IMR-90 (cell line): Measurements from ENCODE around the gene SLC7A9. TPM values are rescaled to one million over a fixed set of nuclear protein-coding genes. Genes with fewer than 3 reads are reported as not detected.

Source experiments
- ATAC-seq: fragments of 200-7000 bp; cut with Tn5 transposase; 2 replicates; pipeline ENCODE4 v1.9.1; 2020; ENCODE audit warnings: low read depth, mild to moderate bottlenecking, moderate library complexity
- BruUV-seq: library from RNA; stranded (reverse); fragments of 400-500 nt; replicated peaks from 2 replicates; lab custom pipeline; 2021; lab: Mats Ljungman, UMichigan
- CTCF ChIA-PET: fragments of 300-600 bp; formaldehyde crosslinking; extraction: SDS; loops from one replicate; lab custom pipeline; 2021; ENCODE audit warnings: antibody characterized with exemption; lab: Yijun Ruan, JAX
- POLR2A ChIA-PET: fragments of 300-600 bp; sonication (Branson Sonifier 250); formaldehyde crosslinking; loops from one replicate; lab custom pipeline; 2022; ENCODE audit warnings: antibody characterized with exemption; ENCODE audit not compliant: unreplicated experiment; lab: Charles Lee
- DNase-seq: peaks from one replicate; pipeline ENCODE4 v3.0.0; 2013
- H2AFZ ChIP-seq: replicated peaks from 2 replicates; pipeline ENCODE3; 2013; ENCODE audit warnings: low read length, mild to moderate bottlenecking; ENCODE audit not compliant: poor library complexity
- H2AK5ac ChIP-seq: 2 replicates; pipeline ENCODE4 v1.6.1; 2013; ENCODE audit warnings: low read depth, low read length, inconsistent platforms
- H2AK9ac ChIP-seq: replicated peaks from 2 replicates; pipeline ENCODE3; 2013; ENCODE audit warnings: mild to moderate bottlenecking, low read depth, low read length, moderate library complexity; ENCODE audit not compliant: poor library complexity
- H2BK120ac ChIP-seq: 2 replicates; pipeline ENCODE4 v1.6.1; 2013; ENCODE audit warnings: low read depth, low read length, inconsistent platforms
- H2BK15ac ChIP-seq: 3 replicates; pipeline ENCODE4 v1.6.1; 2013; ENCODE audit warnings: low read depth, low read length, inconsistent platforms
- H2BK20ac ChIP-seq: 2 replicates; pipeline ENCODE4 v1.6.1; 2013; ENCODE audit warnings: low read depth, mild to moderate bottlenecking, inconsistent platforms, low read length, moderate library complexity
- H2BK5ac ChIP-seq: 2 replicates; pipeline ENCODE4 v1.6.1; 2013; ENCODE audit warnings: mild to moderate bottlenecking, low read depth, low read length, inconsistent platforms; ENCODE audit not compliant: poor library complexity, severe bottlenecking
- H3K14ac ChIP-seq: replicated peaks from 2 replicates; pipeline ENCODE4 v1.6.1; 2013; ENCODE audit warnings: low read depth, low read length, inconsistent platforms
- H3K18ac ChIP-seq: 2 replicates; pipeline ENCODE4 v1.6.1; 2013; ENCODE audit warnings: low read depth, low read length, control low read depth
- H3K23ac ChIP-seq: 2 replicates; pipeline ENCODE4 v1.6.1; 2013; ENCODE audit warnings: low read depth, low read length, inconsistent platforms
- H3K27ac ChIP-seq: 2 replicates; pipeline ENCODE4 v1.5.1; 2013; ENCODE audit warnings: mild to moderate bottlenecking, control low read depth, low read length; ENCODE audit not compliant: insufficient read depth
- H3K27me3 ChIP-seq: 2 replicates; pipeline ENCODE4 v1.6.1; 2013; ENCODE audit warnings: low read length; ENCODE audit not compliant: control insufficient read depth, insufficient read depth
- H3K36me3 ChIP-seq: 2 replicates; pipeline ENCODE4 v1.6.1; 2013; ENCODE audit warnings: low read length, mixed read lengths; ENCODE audit not compliant: control insufficient read depth, insufficient read depth
- H3K4ac ChIP-seq: 2 replicates; pipeline ENCODE4 v1.6.1; 2013; ENCODE audit warnings: low read depth, low read length, inconsistent platforms
- H3K4me1 ChIP-seq: 2 replicates; pipeline ENCODE4 v1.6.1; 2013; ENCODE audit warnings: low read length, mixed read lengths; ENCODE audit not compliant: control insufficient read depth, insufficient read depth
- H3K4me2 ChIP-seq: 2 replicates; pipeline ENCODE4 v1.6.1; 2013; ENCODE audit warnings: low read depth, mild to moderate bottlenecking, control low read depth, low read length, moderate library complexity
- H3K4me3 ChIP-seq: 2 replicates; pipeline ENCODE4 v1.5.1; 2013; ENCODE audit warnings: low read depth, mild to moderate bottlenecking, control low read depth, low read length, moderate library complexity; ENCODE audit not compliant: insufficient read depth
- H3K56ac ChIP-seq: 2 replicates; pipeline ENCODE4 v1.6.1; 2013; ENCODE audit warnings: low read length, inconsistent platforms; ENCODE audit not compliant: insufficient read depth; ENCODE audit errors: extremely low read depth
- H3K79me1 ChIP-seq, 2 experiments: 2 replicates each; pipeline ENCODE4 v1.6.1; 2013; ENCODE audit warnings: low read length in 2 of 2, inconsistent platforms in 1 of 2, low read depth in 1 of 2
- H3K9ac ChIP-seq: 2 replicates; pipeline ENCODE4 v1.6.1; 2013; ENCODE audit warnings: low read depth, low read length, control low read depth
- H3K9me1 ChIP-seq: 2 replicates; pipeline ENCODE4 v1.6.1; 2013; ENCODE audit warnings: low read length, inconsistent platforms; ENCODE audit not compliant: insufficient read depth
- H3K9me3 ChIP-seq: 2 replicates; pipeline ENCODE4 v1.6.1; 2013; ENCODE audit warnings: low read length; ENCODE audit not compliant: control insufficient read depth, insufficient read depth
- H4K20me1 ChIP-seq: 2 replicates; pipeline ENCODE4 v1.6.1; 2013; ENCODE audit warnings: low read length, inconsistent platforms; ENCODE audit not compliant: insufficient read depth
- H4K5ac ChIP-seq: 2 replicates; pipeline ENCODE4 v1.6.1; 2013; ENCODE audit warnings: mild to moderate bottlenecking, low read depth, low read length, control low read depth
- H4K8ac ChIP-seq, 2 experiments: 2 replicates each; pipeline ENCODE4 v1.6.1; 2013; ENCODE audit warnings: low read depth in 2 of 2, low read length in 2 of 2, control low read depth in 1 of 2, inconsistent platforms in 1 of 2
- H4K91ac ChIP-seq: 2 replicates; pipeline ENCODE4 v1.6.1; 2013; ENCODE audit warnings: low read depth, low read length, inconsistent platforms; ENCODE audit not compliant: insufficient read depth
- BHLHE40 ChIP-seq: fragments of 150-350 bp; IDR thresholded peaks from 2 replicates; pipeline ENCODE4 v1.6.1; 2016; ENCODE audit warnings: mild to moderate bottlenecking, low read depth, low read length
- CEBPB ChIP-seq: IDR thresholded peaks from 2 replicates; pipeline ENCODE4 v1.6.1; 2012; ENCODE audit warnings: low read depth, low read length, improper control_type of control experiment
- CHD1 ChIP-seq: IDR thresholded peaks from 2 replicates; pipeline ENCODE4 v1.6.1; 2012; ENCODE audit warnings: low read depth, low read length, improper control_type of control experiment
- ELK1 ChIP-seq: fragments of 150-350 bp; IDR thresholded peaks from 2 replicates; pipeline ENCODE4 v1.6.1; 2016; ENCODE audit warnings: low read depth, mild to moderate bottlenecking, low read length, moderate library complexity, borderline replicate concordance
- FOS ChIP-seq: fragments of 150-350 bp; IDR thresholded peaks from 2 replicates; pipeline ENCODE4 v1.6.1; 2016; ENCODE audit warnings: low read depth, low read length
- MAFK ChIP-seq: IDR thresholded peaks from 2 replicates; pipeline ENCODE4 v1.6.1; 2012; ENCODE audit warnings: low read depth, low read length, improper control_type of control experiment
- MXI1 ChIP-seq: IDR thresholded peaks from 2 replicates; pipeline ENCODE4 v1.6.1; 2012; ENCODE audit warnings: low read depth, mild to moderate bottlenecking, low read length, moderate library complexity, borderline replicate concordance
- NFE2L2 ChIP-seq: fragments of 150-350 bp; IDR thresholded peaks from 2 replicates; pipeline ENCODE4 v1.6.1; 2016; ENCODE audit warnings: low read depth, mild to moderate bottlenecking, low read length
- POLR2A ChIP-seq: IDR thresholded peaks from 2 replicates; pipeline ENCODE4 v1.6.1; 2012; ENCODE audit warnings: mild to moderate bottlenecking, low read depth, low read length
- RAD21 ChIP-seq: IDR thresholded peaks from 2 replicates; pipeline ENCODE4 v1.6.1; 2012; ENCODE audit warnings: low read length, improper control_type of control experiment
- RCOR1 ChIP-seq: IDR thresholded peaks from 2 replicates; pipeline ENCODE4 v1.6.1; 2012; ENCODE audit warnings: mild to moderate bottlenecking, low read length, improper control_type of control experiment; ENCODE audit not compliant: insufficient replicate concordance
- SMC3 ChIP-seq: fragments of 150-350 bp; IDR thresholded peaks from 2 replicates; pipeline ENCODE4 v1.6.1; 2016; ENCODE audit warnings: low read depth, mild to moderate bottlenecking, antibody characterized with exemption, low read length, moderate library complexity
- WGBS, 2 experiments: methylation state at CpG; one replicate each; pipeline versions ENCODE4 v1.1.5 to v1.1.7; 2013; ENCODE audit warnings: missing lambda C conversion rate in 2 of 2; ENCODE audit not compliant: insufficient read length in 1 of 2; ENCODE audit errors: extremely low coverage in 2 of 2; 5-methylcytosine and 5-hydroxymethylcytosine counted together
- dilution Hi-C: fragments of 300-500 bp; cut with HindIII; formaldehyde crosslinking; loops from one replicate; pipeline ENCODE4 v1.14.3; 2018; ENCODE audit warnings: low sequenced_read_pairs; ENCODE audit not compliant: unreplicated experiment
- in situ Hi-C: fragments of 300-500 bp; cut with MboI; formaldehyde crosslinking; loops from 3 replicates; pipeline ENCODE4 v1.14.3; 2019; ENCODE audit warnings: low sequenced_read_pairs, inconsistent platforms, mixed read lengths
- intact Hi-C: fragments of 100-400 bp; cut with micrococcal nuclease; formaldehyde crosslinking; loops from 2 replicates; pipeline ENCODE4 v1.10.0; 2022
- polyA plus RNA-seq, 3 experiments: library from polyadenylated mRNA; depleted of rRNA; stranded (reverse); fragments of >200 nt; gene quantifications; 2 replicates each; pipeline ENCODE4 v1.2.3, GENCODE V29; 2012; ENCODE audit warnings: low replicate concordance in 1 of 3
- total RNA-seq: library from RNA; depleted of rRNA; stranded (reverse); fragments of >200 nt; gene quantifications from 2 replicates; pipeline ENCODE4 v1.2.3, GENCODE V29; 2012
- TF ChIP-seq, protein P1 (sequence below): fragments of 150-350 bp; IDR thresholded peaks from 2 replicates; pipeline ENCODE4 v1.6.1; 2017; ENCODE audit warnings: mild to moderate bottlenecking, antibody characterized with exemption, low read length, low read depth

Gene SLC7A9
- total and polyA plus RNA-seq, 2 of the 4 experiments (the other 2 are of a cell fraction) = not detected

- Histone ChIP-seq H3K4me3 (no peak overlapping the region), H3K27me3 (no peaks in the 10 kb centered on the region), H3K27ac (no peak overlapping the region), H2BK5ac (no peak overlapping the region), H2BK15ac (no peak overlapping the region), H3K4ac (no peak overlapping the region), H3K4me2 (no peak overlapping the region), H4K5ac (no peak overlapping the region), H3K4me1 (no peaks in the 10 kb centered on the region), H2AK9ac (no peak overlapping the region), H3K36me3 (no peaks in the 10 kb centered on the region; the same call in 1 of the 2 replicates), H3K79me1 (no peaks in the 10 kb centered on the region), H4K8ac (no peak overlapping the region), H2AK5ac (no peak overlapping the region), H3K23ac (no peak overlapping the region), H3K14ac (no peak overlapping the region), H3K9ac (no peak overlapping the region), H3K18ac (no peak overlapping the region), H3K9me1 (no peaks in the 10 kb centered on the region), H4K20me1 (no peaks in the 10 kb centered on the region), H2BK120ac (no peak overlapping the region), H3K9me3 (no peaks in the 10 kb centered on the region), H3K56ac (no peak overlapping the region), H2AFZ (no peak overlapping the region), H2BK20ac (no peak overlapping the region), H4K91ac (no peak overlapping the region)
- TF ChIP-seq CHD1 = no peak
- TF ChIP-seq CEBPB = no peak
- no peak for TF ChIP-seq RAD21
- TF ChIP-seq POLR2A = no peak
- TF ChIP-seq MAFK = no peak
- no peak for TF ChIP-seq FOS
- no peak for TF ChIP-seq NFE2L2
- no peak for TF ChIP-seq ELK1
- no peak for TF ChIP-seq SMC3
- TF ChIP-seq MXI1 = no peak
- TF ChIP-seq, protein P1, sequence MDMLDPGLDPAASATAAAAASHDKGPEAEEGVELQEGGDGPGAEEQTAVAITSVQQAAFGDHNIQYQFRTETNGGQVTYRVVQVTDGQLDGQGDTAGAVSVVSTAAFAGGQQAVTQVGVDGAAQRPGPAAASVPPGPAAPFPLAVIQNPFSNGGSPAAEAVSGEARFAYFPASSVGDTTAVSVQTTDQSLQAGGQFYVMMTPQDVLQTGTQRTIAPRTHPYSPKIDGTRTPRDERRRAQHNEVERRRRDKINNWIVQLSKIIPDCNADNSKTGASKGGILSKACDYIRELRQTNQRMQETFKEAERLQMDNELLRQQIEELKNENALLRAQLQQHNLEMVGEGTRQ = no peak
- TF ChIP-seq BHLHE40 = no peak
- no peak for TF ChIP-seq RCOR1
- ATAC-seq (no peak), DNase-seq (no peak)
- POLR2A ChIA-PET = no interaction called here
- BruUV-seq = no TSS peak
- dilution Hi-C loops = no loop called here
- WGBS, 2 experiments = no CpG with 5 or more reads among the region's 7 CpGs
- CTCF ChIA-PET = interaction anchor here (0.6 kb wide), 1 partner anchor 324 kb away, joined by 3 read pairs; no protein-coding TSS in a partner anchor
- in situ Hi-C loops = no loop called here
- intact Hi-C loops = no loop called here
Measured at GRCh38 chr19:32875428-32875827, 5.9 kb upstream of the SLC7A9 start.
